SK-N-MC (cell line): ENCODE measurements around the gene SLC12A8.

ENCODE experiments used
- EZH2 ChIP-seq: fragments of 200-600 bp; sonication (generic); IDR thresholded peaks from one replicate; pipeline ENCODE4 v1.6.1; 2017; ENCODE audit warnings: antibody characterized with exemption
- FOXP2 ChIP-seq: optimal IDR thresholded peaks from 2 replicates; pipeline ENCODE3; 2011; ENCODE audit warnings: mild to moderate bottlenecking, moderate library complexity; ENCODE audit not compliant: insufficient read depth; ENCODE audit errors: extremely low read length, control extremely low read depth
- POLR2AphosphoS5 ChIP-seq: IDR thresholded peaks from 2 replicates; pipeline ENCODE4 v1.6.1; 2012; ENCODE audit warnings: mild to moderate bottlenecking, low read depth, low read length, borderline replicate concordance

DNA sequence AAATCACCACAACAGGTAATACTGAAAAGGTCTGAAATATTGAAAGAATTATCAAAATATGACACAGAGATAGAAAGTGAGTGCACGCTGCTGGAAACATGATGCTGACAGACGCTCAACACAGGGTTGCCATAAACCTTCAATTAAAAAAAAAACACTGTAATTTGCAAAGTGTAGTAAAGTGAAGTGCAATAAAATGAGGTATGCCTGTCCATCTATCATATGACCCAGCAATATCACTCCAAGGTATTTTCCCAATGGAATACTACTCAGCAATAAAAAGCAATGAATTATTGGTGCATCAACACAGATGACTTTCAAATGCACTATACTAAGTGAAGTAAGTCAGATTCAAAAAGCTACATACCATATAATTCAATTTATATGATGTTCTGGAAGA lies 47.6 kb upstream of the SLC12A8 start:
- TF ChIP-seq POLR2AphosphoS5, result no peak
- no peak for TF ChIP-seq EZH2
- TF ChIP-seq FOXP2, result no peak
